ENCODE data around the gene TFAP2A. TPM values are rescaled to one million over a fixed set of nuclear protein-coding genes. Genes with fewer than 3 reads are reported as not detected.
A peak's percentile ranks its signal among the peaks of the same experiment; 100 is the strongest.

The TFAP2A gene
- total RNA-seq, 4 donors from 2014 or later = 0.31 to 4.6 (median 0.42) TPM; not detected in 1

- ATAC-seq = no peak
- H3K27ac ChIP-seq = peak overlapping the region in 1 of 4 donors; percentile 29
Measured at GRCh38 chr6:10397756-10398445, 17.0 kb downstream of the TFAP2A start.

GRCh38 chr6:10396785-10397184, 18.1 kb downstream of the TFAP2A start:
- H3K9me3 ChIP-seq = no peaks in the 10 kb centered on the region
- WGBS, 2 donors (ENCODE audit: low coverage in 1 of 2) = 20 to 47% methylated on average over 2 to 3 of the region's 3 CpGs
- no peak for ATAC-seq
- no peaks in the 10 kb centered on the region for H3K4me1 ChIP-seq
- peaks cover 96% of the 10 kb centered on the region for H3K27me3 ChIP-seq
- TF ChIP-seq CTCF (IDR thresholded peaks at IDR 0.05) (no peak), POLR2AphosphoS5 (IDR thresholded peaks at IDR 0.05) (no peak), EP300 (IDR thresholded peaks at IDR 0.05) (no peak), POLR2A (IDR thresholded peaks at IDR 0.05) (no peak)
- H3K4me3 ChIP-seq = no peak overlapping the region
- no peak overlapping the region for H3K27ac ChIP-seq
- H3K36me3 ChIP-seq = no peaks in the 10 kb centered on the region

More at GRCh38 chr6:10397756-10398445, 17.0 kb downstream of the TFAP2A start:
- H3K4me1 ChIP-seq = peaks cover 0 to 4% (median 0%) of the 10 kb centered on the region in 3 donors
- TF ChIP-seq POLR2AphosphoS5 (IDR thresholded peaks at IDR 0.05) (no peak), POLR2A (IDR thresholded peaks at IDR 0.05) (no peak), CTCF (IDR thresholded peaks at IDR 0.05) (no peak), EP300 (IDR thresholded peaks at IDR 0.05) (no peak)
- no peaks in the 10 kb centered on the region for H3K9me3 ChIP-seq
- peaks cover 85% of the 10 kb centered on the region for H3K27me3 ChIP-seq
- H3K36me3 ChIP-seq = no peaks in the 10 kb centered on the region
- H3K4me3 ChIP-seq = peak overlapping the region in 1 of 2 donors; percentile 29
- 58 to 73% methylated on average over 5 of the region's 28 CpGs for WGBS, 2 donors (ENCODE audit: low coverage in 1 of 2)

- H3K4me1 ChIP-seq = no peaks in the 10 kb centered on the region
- no peak for ATAC-seq
- H3K27ac ChIP-seq = no peak overlapping the region
- H3K9me3 ChIP-seq = no peaks in the 10 kb centered on the region
- H3K36me3 ChIP-seq = no peaks in the 10 kb centered on the region
- H3K27me3 ChIP-seq = peaks cover 100% of the 10 kb centered on the region
- 13% methylated on average over 11 to 13 of the region's 14 CpGs for WGBS, 2 donors (ENCODE audit: low coverage in 1 of 2)
- TF ChIP-seq POLR2A (IDR thresholded peaks at IDR 0.05) (no peak), EP300 (IDR thresholded peaks at IDR 0.05) (no peak), CTCF (IDR thresholded peaks at IDR 0.05) (no peak), POLR2AphosphoS5 (IDR thresholded peaks at IDR 0.05) (no peak)
- H3K4me3 ChIP-seq = no peak overlapping the region
Measured at GRCh38 chr6:10395704-10396546, 18.9 kb downstream of the TFAP2A start.

- no peak for ATAC-seq
- Histone ChIP-seq H3K27ac (no peak overlapping the region), H3K36me3 (no peaks in the 10 kb centered on the region), H3K4me3 (no peak overlapping the region), H3K27me3 (peaks cover 100% of the 10 kb centered on the region), H3K9me3 (peaks cover 0 to under 1% (median 0%) of the 10 kb centered on the region in 3 donors), H3K4me1 (peaks cover 0 to 4% (median 0%) of the 10 kb centered on the region in 3 donors)
- 4 to 11% methylated on average over 8 of the region's 8 CpGs for WGBS, 2 donors (ENCODE audit: low coverage in 1 of 2)
- no peak for TF ChIP-seq CTCF (IDR thresholded peaks at IDR 0.05)
- TF ChIP-seq POLR2AphosphoS5 (IDR thresholded peaks at IDR 0.05) = no peak
- TF ChIP-seq POLR2A (IDR thresholded peaks at IDR 0.05) = no peak
- no peak for TF ChIP-seq EP300 (IDR thresholded peaks at IDR 0.05)
Measured at GRCh38 chr6:10395171-10395703, 19.6 kb downstream of the TFAP2A start.
